Activated T-cell treated with anti-CD3 and anti-CD28 coated beads, Interleukin-2, amount 50 U/mL, for 72 hours (primary cell): ENCODE data around the gene SHKBP1. TPM values are rescaled to one million over a fixed set of nuclear protein-coding genes. Genes with fewer than 3 reads are reported as not detected.
"Not testable (repeated sequence)": the region's sequence is repeated elsewhere in the genome, so short reads cannot be mapped to it uniquely, and the experiment has no call there.

Source experiments
- ATAC-seq, 2 donors: fragments of 150-1000 bp; cut with Tn5 transposase; replicated peaks in 1 of 2; 2 replicates each; pipeline ENCODE4 v1.10.0; 2021; ENCODE audit warnings: moderate library complexity in 2 of 2, mild to moderate bottlenecking in 1 of 2
- DNase-seq, 2 donors: peaks; one replicate each; pipeline ENCODE4 v3.0.0; 2021 to 2022; ENCODE audit warnings: mixed read lengths in 1 of 2
- H3K27ac Mint-ChIP-seq: one replicate; pipeline ENCODE4 v1.8.0; 2022; ENCODE audit warnings: mild to moderate bottlenecking, moderate library complexity, mixed read lengths
- H3K27me3 Mint-ChIP-seq: one replicate; pipeline ENCODE4 v1.8.0; 2022; ENCODE audit warnings: low read depth, mixed read lengths
- H3K36me3 Mint-ChIP-seq, 2 donors: one replicate each; pipeline ENCODE4 v1.8.0; 2022; ENCODE audit warnings: mixed read lengths in 2 of 2, mild to moderate bottlenecking in 1 of 2; ENCODE audit not compliant: insufficient read depth in 2 of 2
- H3K4me1 Mint-ChIP-seq: one replicate; pipeline ENCODE4 v1.8.0; 2022; ENCODE audit warnings: low read depth, mixed read lengths
- H3K4me3 Mint-ChIP-seq, 2 donors: one replicate each; pipeline ENCODE4 v1.8.0; 2022; ENCODE audit warnings: mild to moderate bottlenecking in 2 of 2, mixed read lengths in 2 of 2, moderate library complexity in 2 of 2
- H3K9me3 Mint-ChIP-seq, 2 donors: one replicate each; pipeline ENCODE4 v1.8.0; 2022; ENCODE audit warnings: mixed read lengths in 2 of 2
- total RNA-seq, 2 donors: library from RNA; stranded (reverse); gene quantifications; one replicate each; pipeline ENCODE4 v1.2.3, GENCODE V29; 2022

Gene SHKBP1
- total RNA-seq, 2 donors from 2014 or later = 145 to 152 TPM

DNA sequence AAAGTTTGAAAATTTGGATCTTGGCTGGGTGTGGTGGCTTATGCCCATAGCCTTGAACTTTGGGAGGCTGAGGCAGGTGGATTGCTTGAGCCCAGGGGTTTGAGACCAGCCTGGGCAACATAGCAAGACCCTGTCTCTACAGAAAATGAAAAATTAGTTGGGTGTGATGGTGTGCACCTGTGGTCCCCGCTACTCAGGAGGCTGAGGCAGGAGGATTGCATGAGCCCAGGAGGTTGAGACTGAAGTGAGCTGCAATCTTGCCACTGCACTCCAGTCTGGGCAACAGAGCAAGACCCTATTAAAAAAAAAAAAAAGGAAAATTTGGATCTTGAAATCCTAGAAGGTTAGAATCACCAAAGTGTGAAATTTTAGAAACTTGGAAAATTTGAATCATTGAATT lies 12.1 kb upstream of the SHKBP1 start:
- DNase-seq, ATAC-seq, H3K27ac Mint-ChIP-seq, H3K36me3 Mint-ChIP-seq, H3K4me3 Mint-ChIP-seq, H3K9me3 Mint-ChIP-seq, H3K4me1 Mint-ChIP-seq: not testable (repeated sequence)
- H3K27me3 Mint-ChIP-seq = peaks cover 54% of the 10 kb centered on the region

GRCh38 chr19:40565355-40565754 lies 11.3 kb upstream of the SHKBP1 start:
- Mint-ChIP-seq H3K9me3 (no peaks in the 10 kb centered on the region), H3K27me3 (peaks cover 61% of the 10 kb centered on the region), H3K36me3 (peaks cover 0 to 2% of the 10 kb centered on the region in 2 donors), H3K27ac (no peak overlapping the region), H3K4me1 (peaks cover 5% of the 10 kb centered on the region), H3K4me3 (no peak overlapping the region)
- no peak for DNase-seq
- no peak for ATAC-seq

GRCh38 chr19:40565910-40566495 lies 10.7 kb upstream of the SHKBP1 start:
- H3K4me1 Mint-ChIP-seq = peaks cover 10% of the 10 kb centered on the region
- H3K27ac Mint-ChIP-seq = no peak overlapping the region
- H3K4me3 Mint-ChIP-seq = no peak overlapping the region
- H3K9me3 Mint-ChIP-seq = peaks cover 0 to 2% of the 10 kb centered on the region in 2 donors
- H3K36me3 Mint-ChIP-seq = peaks cover 0 to 2% of the 10 kb centered on the region in 2 donors
- peaks cover 61% of the 10 kb centered on the region for H3K27me3 Mint-ChIP-seq
- ATAC-seq (no peak), DNase-seq (no peak)

DNA sequence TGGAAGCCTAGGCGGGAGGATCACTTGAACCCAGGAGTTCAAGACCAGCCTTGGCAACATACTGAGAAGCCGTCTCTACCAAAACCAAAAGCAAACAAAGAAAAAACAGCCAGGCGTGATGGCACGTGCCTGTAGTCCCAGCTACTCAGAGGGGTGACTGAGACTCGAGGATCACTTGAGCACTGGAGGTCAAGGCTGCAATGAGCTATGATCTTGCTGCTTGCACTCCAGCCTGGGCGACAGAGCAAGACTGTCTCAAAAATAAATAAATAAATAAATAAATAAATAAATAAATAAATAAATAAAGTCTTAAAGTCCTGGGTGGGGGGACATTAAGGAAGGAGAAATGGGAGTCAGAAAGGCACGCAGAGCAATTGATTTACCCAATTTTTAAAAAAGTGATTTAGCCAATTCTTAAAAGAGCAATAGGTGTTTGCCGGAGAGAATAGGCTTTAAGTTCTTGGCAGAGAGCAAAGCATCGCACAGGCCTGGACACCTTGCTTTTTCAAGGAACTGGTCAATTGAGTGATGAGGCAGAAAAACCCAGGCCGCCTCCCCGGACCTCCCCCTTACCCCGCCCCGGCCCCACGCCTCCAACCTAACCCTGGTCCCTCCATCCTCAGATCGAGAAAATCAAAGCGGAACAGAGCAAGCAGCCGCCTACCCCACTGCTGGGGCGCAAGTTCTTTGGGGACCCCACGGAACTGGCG lies 9.5 kb upstream of the SHKBP1 start:
- no peak for DNase-seq
- H3K9me3 Mint-ChIP-seq = peaks cover 0 to 2% of the 10 kb centered on the region in 2 donors
- H3K4me1 Mint-ChIP-seq = peaks cover 11% of the 10 kb centered on the region
- peak overlapping the region; percentile 56 to 60 for H3K4me3 Mint-ChIP-seq
- no peak for ATAC-seq
- H3K27ac Mint-ChIP-seq = no peak overlapping the region
- peaks cover 0 to 2% of the 10 kb centered on the region in 2 donors for H3K36me3 Mint-ChIP-seq
- H3K27me3 Mint-ChIP-seq = peaks cover 53% of the 10 kb centered on the region

- H3K4me3 Mint-ChIP-seq = peak overlapping the region; percentile 56 to 60
- peaks cover 0 to 2% of the 10 kb centered on the region in 2 donors for H3K9me3 Mint-ChIP-seq
- ATAC-seq = no peak
- peaks cover 0 to 2% of the 10 kb centered on the region in 2 donors for H3K36me3 Mint-ChIP-seq
- H3K4me1 Mint-ChIP-seq = peaks cover 11% of the 10 kb centered on the region
- no peak for DNase-seq
- H3K27ac Mint-ChIP-seq = no peak overlapping the region
- H3K27me3 Mint-ChIP-seq = peaks cover 53% of the 10 kb centered on the region
Measured at GRCh38 chr19:40567750-40568494, 8.8 kb upstream of the SHKBP1 start.

DNA sequence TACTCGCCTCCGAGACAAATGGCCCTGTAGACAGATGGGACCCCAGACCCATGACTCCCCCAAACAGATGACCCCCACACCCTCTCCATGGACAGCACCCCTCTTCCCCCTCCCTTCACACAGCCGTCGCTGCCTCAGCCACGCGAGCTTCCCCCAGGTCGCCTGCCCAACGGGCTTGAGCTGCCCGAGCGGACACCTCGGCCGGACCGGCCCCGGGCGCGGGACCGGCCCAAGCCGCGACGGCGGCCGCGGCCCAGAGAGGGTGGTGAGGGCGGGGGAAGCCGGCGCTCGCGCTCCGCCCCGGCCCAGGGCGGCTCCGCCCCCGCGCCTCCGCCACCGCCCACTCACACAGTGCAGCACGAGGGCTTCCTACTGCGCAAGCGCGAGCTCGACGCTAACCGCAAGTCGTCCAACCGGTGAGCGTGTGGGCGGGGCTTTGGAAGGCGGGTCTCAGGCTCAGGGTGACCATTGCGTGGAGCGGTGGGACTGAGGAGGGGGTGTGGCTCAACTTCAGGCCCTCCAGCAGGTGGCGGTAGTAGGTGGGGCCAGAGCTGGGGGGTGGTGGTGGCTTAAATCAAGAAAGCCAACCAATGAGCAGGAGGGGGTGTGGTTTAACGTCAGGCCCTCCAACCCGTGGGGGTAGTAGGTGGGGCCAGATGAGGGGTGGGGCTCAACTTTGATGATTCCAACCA lies 6.2 kb upstream of the SHKBP1 start:
- H3K4me1 Mint-ChIP-seq = peaks cover 16% of the 10 kb centered on the region
- H3K27me3 Mint-ChIP-seq = peaks cover 37% of the 10 kb centered on the region
- DNase-seq (peak; percentile 98 to 99), ATAC-seq (peak; percentile 95)
- peaks cover 0 to 2% of the 10 kb centered on the region in 2 donors for H3K36me3 Mint-ChIP-seq
- H3K9me3 Mint-ChIP-seq = peaks cover 0 to 2% of the 10 kb centered on the region in 2 donors
- H3K27ac Mint-ChIP-seq = no peak overlapping the region
- peak overlapping the region; percentile 62 to 80 for H3K4me3 Mint-ChIP-seq

DNA sequence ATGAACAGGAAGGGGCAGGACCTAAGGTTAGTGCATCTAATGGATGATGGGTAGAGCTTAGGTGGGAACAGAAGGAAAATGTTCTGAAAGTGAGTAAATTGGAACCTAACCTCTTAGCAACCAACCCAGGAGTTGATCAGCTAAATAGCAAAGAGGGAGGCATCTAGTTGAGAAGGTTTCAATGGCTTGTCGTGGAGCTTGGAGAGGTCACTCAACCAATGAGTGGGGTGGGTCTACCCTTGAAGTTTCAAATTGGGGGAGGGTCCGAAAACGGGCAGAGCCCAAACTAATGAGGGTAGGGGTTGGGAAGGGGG lies 5.7 kb upstream of the SHKBP1 start:
- Mint-ChIP-seq H3K27me3 (peaks cover 36% of the 10 kb centered on the region), H3K9me3 (peaks cover 0 to 2% of the 10 kb centered on the region in 2 donors), H3K27ac (no peak overlapping the region), H3K4me1 (peaks cover 21% of the 10 kb centered on the region), H3K36me3 (peaks cover 0 to 2% of the 10 kb centered on the region in 2 donors), H3K4me3 (peak overlapping the region; percentile 62 to 80)
- DNase-seq (no peak), ATAC-seq (no peak)

GRCh38 chr19:40571831-40572495 lies 4.7 kb upstream of the SHKBP1 start:
- H3K4me1 Mint-ChIP-seq = peaks cover 24% of the 10 kb centered on the region

DNA sequence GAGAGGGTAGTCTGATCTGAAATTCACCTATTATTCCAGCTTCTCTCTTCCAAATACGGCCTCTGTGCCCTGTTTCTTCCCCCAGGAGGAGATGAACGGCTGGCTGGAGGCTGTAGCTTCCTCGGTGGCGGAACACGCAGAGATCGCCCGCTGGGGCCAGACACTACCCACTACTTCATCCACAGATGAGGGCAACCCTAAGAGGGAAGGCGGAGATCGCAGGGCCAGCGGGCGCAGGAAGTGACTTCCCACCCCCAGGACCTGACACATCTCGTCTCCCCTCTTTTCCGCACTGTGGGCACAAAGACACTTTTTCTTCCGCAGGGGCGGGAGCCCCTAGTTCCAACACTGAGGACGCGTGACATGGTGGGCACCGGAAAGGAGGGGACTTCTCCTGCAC lies 1.3 kb upstream of the SHKBP1 start:
- Mint-ChIP-seq H3K27ac (no peak overlapping the region), H3K27me3 (no peaks in the 10 kb centered on the region), H3K9me3 (peaks cover 0 to 2% of the 10 kb centered on the region in 2 donors), H3K4me3 (peak overlapping the region; percentile 27 to 51), H3K4me1 (peaks cover 32% of the 10 kb centered on the region), H3K36me3 (peaks cover 2 to 3% of the 10 kb centered on the region in 2 donors)
- ATAC-seq = no peak
- DNase-seq = no peak

More at GRCh38 chr19:40571831-40572495, 4.7 kb upstream of the SHKBP1 start:
- Mint-ChIP-seq H3K9me3 (peaks cover 0 to 2% of the 10 kb centered on the region in 2 donors), H3K36me3 (peaks cover 0 to 2% of the 10 kb centered on the region in 2 donors), H3K27ac (no peak overlapping the region), H3K4me3 (no peak overlapping the region), H3K27me3 (peaks cover 26% of the 10 kb centered on the region)
- DNase-seq (no peak), ATAC-seq (no peak)

- no peak overlapping the region for H3K27ac Mint-ChIP-seq
- peaks cover 5% of the 10 kb centered on the region in 2 donors for H3K36me3 Mint-ChIP-seq
- DNase-seq (peak; percentile 40 to 57), ATAC-seq (peak; percentile 44 to 54)
- no peaks in the 10 kb centered on the region for H3K27me3 Mint-ChIP-seq
- peaks cover 26% of the 10 kb centered on the region for H3K4me1 Mint-ChIP-seq
- H3K9me3 Mint-ChIP-seq = no peaks in the 10 kb centered on the region
- peak overlapping the region; percentile 78 to 84 for H3K4me3 Mint-ChIP-seq
Measured at GRCh38 chr19:40576151-40576584, 505 bp upstream of the SHKBP1 start.

GRCh38 chr19:40578442-40578908 lies 1.8 kb downstream of the SHKBP1 start:
- H3K4me1 Mint-ChIP-seq = peaks cover 26% of the 10 kb centered on the region
- H3K4me3 Mint-ChIP-seq = peak overlapping the region; percentile 78 to 84
- H3K27ac Mint-ChIP-seq = peak overlapping the region; percentile 66
- no peak for DNase-seq
- peaks cover 5 to 14% of the 10 kb centered on the region in 2 donors for H3K36me3 Mint-ChIP-seq
- no peaks in the 10 kb centered on the region for H3K9me3 Mint-ChIP-seq
- H3K27me3 Mint-ChIP-seq = no peaks in the 10 kb centered on the region
- no peak for ATAC-seq

DNA sequence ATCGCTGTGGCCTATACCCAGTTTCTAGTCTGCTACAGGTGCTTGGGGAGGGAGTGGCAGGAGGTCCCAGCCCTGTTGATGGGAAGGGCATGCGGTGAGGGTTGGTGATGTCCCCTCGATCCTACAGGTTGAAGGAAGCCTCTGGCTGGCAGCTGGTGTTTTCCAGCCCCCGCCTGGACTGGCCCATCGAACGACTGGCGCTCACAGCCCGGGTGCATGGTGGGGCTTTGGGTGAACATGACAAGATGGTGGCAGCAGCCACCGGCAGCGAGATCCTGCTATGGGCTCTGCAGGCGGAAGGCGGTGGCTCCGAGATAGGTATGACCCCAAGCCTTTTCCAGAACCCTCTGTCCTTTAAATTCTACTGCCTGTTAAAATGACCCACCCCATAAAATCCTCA lies 3.9 kb downstream of the SHKBP1 start:
- H3K4me1 Mint-ChIP-seq = peaks cover 22% of the 10 kb centered on the region
- no peak for DNase-seq
- H3K9me3 Mint-ChIP-seq = no peaks in the 10 kb centered on the region
- no peak overlapping the region for H3K27ac Mint-ChIP-seq
- ATAC-seq = no peak
- H3K27me3 Mint-ChIP-seq = no peaks in the 10 kb centered on the region
- peaks cover 5 to 15% of the 10 kb centered on the region in 2 donors for H3K36me3 Mint-ChIP-seq
- H3K4me3 Mint-ChIP-seq = no peak overlapping the region
